Activated T-helper 1 cell treated with Interleukin-2 at 50 U/mL for 16 hours (primary cell): ENCODE results near the gene NOL12.
"Not testable (repeated sequence)": the region's sequence is repeated elsewhere in the genome, so short reads cannot be mapped to it uniquely, and the experiment has no call there.

Experiments used
- DNase-seq: peaks from one replicate; pipeline ENCODE4 v3.0.0-alpha.2; 2020; ENCODE audit warnings: low read depth

Gene NOL12

GRCh38 chr22:37713761-37714160, 27.6 kb downstream of the NOL12 start:
- DNase-seq: no peak

GRCh38 chr22:37714634-37715033, 28.5 kb downstream of the NOL12 start:
- no peak for DNase-seq

- no peak for DNase-seq
Observed at GRCh38 chr22:37715760-37716159, 29.6 kb downstream of the NOL12 start.

- no peak for DNase-seq
Observed at GRCh38 chr22:37716708-37717107, 30.6 kb downstream of the NOL12 start.

GRCh38 chr22:37717235-37717634, 31.1 kb downstream of the NOL12 start:
- not testable (repeated sequence) for DNase-seq

GRCh38 chr22:37717746-37718305, 31.7 kb downstream of the NOL12 start:
- DNase-seq: not testable (repeated sequence)

GRCh38 chr22:37725551-37726240, 39.6 kb downstream of the NOL12 start:
- DNase-seq: no peak

GRCh38 chr22:37726241-37726887, 40.2 kb downstream of the NOL12 start:
- no peak for DNase-seq

- no peak for DNase-seq
Observed at GRCh38 chr22:37728620-37729019, 42.5 kb downstream of the NOL12 start.

- no peak for DNase-seq
Observed at GRCh38 chr22:37731804-37732471, 45.8 kb downstream of the NOL12 start.

- no peak for DNase-seq
Observed at GRCh38 chr22:37732699-37733607, 46.8 kb downstream of the NOL12 start.

- no peak for DNase-seq
Observed at GRCh38 chr22:37733625-37734401, 47.7 kb downstream of the NOL12 start.

GRCh38 chr22:37734402-37734700, 48.2 kb downstream of the NOL12 start:
- no peak for DNase-seq

- no peak for DNase-seq
Observed at GRCh38 chr22:37734964-37735451, 48.9 kb downstream of the NOL12 start.

GRCh38 chr22:37739035-37739434, 52.9 kb downstream of the NOL12 start:
- no peak for DNase-seq

- DNase-seq: no peak
Observed at GRCh38 chr22:37739611-37740049, 53.5 kb downstream of the NOL12 start.

GRCh38 chr22:37740455-37741311, 54.5 kb downstream of the NOL12 start:
- DNase-seq: no peak

- no peak for DNase-seq
Observed at GRCh38 chr22:37741312-37741795, 55.2 kb downstream of the NOL12 start.

- no peak for DNase-seq
Observed at GRCh38 chr22:37742376-37743171, 56.4 kb downstream of the NOL12 start.
